Ovary (tissue), 9 donors: ENCODE measurements around the gene EDN1. TPM values are rescaled to one million over a fixed set of nuclear protein-coding genes. Genes with fewer than 3 reads are reported as not detected.

ENCODE experiments used
- DNase-seq, 5 donors: peaks; one replicate each; pipeline ENCODE4 v3.0.0-alpha.2; 2019 to 2020
- H3K27ac ChIP-seq, 2 donors: fragments of 200-600 bp; one replicate each; pipeline versions ENCODE4 v1.5.1 to v1.8.0; 2019 to 2022
- H3K27me3 ChIP-seq: fragments of 200-600 bp; one replicate; pipeline ENCODE4 v1.8.0; 2022
- H3K36me3 ChIP-seq: fragments of 200-600 bp; sonication (generic); one replicate; pipeline ENCODE4 v1.5.1; 2019
- H3K4me1 ChIP-seq: one replicate; pipeline ENCODE4 v1.8.1; 2013; ENCODE audit warnings: mild to moderate bottlenecking, moderate library complexity; ENCODE audit not compliant: insufficient read depth
- H3K4me3 ChIP-seq: fragments of 200-600 bp; sonication (generic); one replicate; pipeline ENCODE4 v1.5.1; 2017
- H3K9me3 ChIP-seq, 2 donors: fragments of 200-600 bp in 1 of 2; sonication (generic) in 1 of 2; one replicate each; pipeline versions ENCODE4 v1.5.1 to v1.8.1; 2013 to 2019; ENCODE audit warnings: mild to moderate bottlenecking in 1 of 2, moderate library complexity in 1 of 2
- CTCF ChIP-seq, 3 donors: fragments of 450-650 bp in 2 of 3; fragments of 200-600 bp in 1 of 3; IDR thresholded peaks; one replicate each; pipeline versions ENCODE4 v1.5.1 to v1.8.0; 2016 to 2022; ENCODE audit warnings: antibody characterized with exemption in 3 of 3, mild to moderate bottlenecking in 1 of 3
- EP300 ChIP-seq: sonication (generic); formaldehyde crosslinking; IDR thresholded peaks from one replicate; pipeline ENCODE4 v1.6.1; 2017; ENCODE audit warnings: antibody characterized with exemption
- POLR2A ChIP-seq: fragments of 450-650 bp; IDR thresholded peaks from one replicate; pipeline ENCODE4 v1.6.1; 2017; ENCODE audit warnings: antibody characterized with exemption, mild to moderate bottlenecking, moderate library complexity
- WGBS, 3 donors: extraction: QIAGEN DNeasy Blood & Tissue Kit in 1 of 3; methylation state at CpG; one replicate each; pipeline versions ENCODE4 v1.1.5 to v1.1.7; 2013 to 2017; 5-methylcytosine and 5-hydroxymethylcytosine counted together
- intact Hi-C, 4 donors: fragments of 100-400 bp; cut with DNase I; formaldehyde crosslinking; loops; one replicate each; pipeline versions ENCODE4 v1.11.0 to v1.15.1; 2022 to 2023
- polyA plus RNA-seq, 2 donors: library from polyadenylated mRNA; stranded (reverse); fragments of 200-250 nt in 1 of 2; fragments of 350-450 nt in 1 of 2; fragmentation: Illumina TruSeq in 1 of 2; extraction: RNeasy Lipid Tissue Mini Kit (QIAGEN cat#74804) in 1 of 2; gene quantifications; one replicate each; pipeline ENCODE4 v1.2.3, GENCODE V29; 2013 to 2014
- total RNA-seq, 7 donors: library from RNA; depleted of rRNA in 2 of 7; stranded (reverse); fragments of >200 nt in 2 of 7; fragmentation: NEBNext Ultra II Directional in 3 of 7; extraction: Animal tissue kit (Norgen Biotek cat#: 25700) in 3 of 7; gene quantifications; one replicate each; pipeline versions ENCODE4 v1.1.0 to v1.2.4, GENCODE V29; 2016 to 2023
- donor health status: DM: no; HTN: no; CAD: no; lungs with moderate emphysema.
- donor health status: DM: no; HTN: no; CAD: no.
- donor health status: Bipolar disorder and iron deficiency.
- donor health status: DM: yes; HTN: yes; CAD: no.
- donor health status: DM: no; HTN: no; CAD: no.
- donor health status: DM: yes; HTN: yes; CAD: no.

The EDN1 gene
- total and polyA plus RNA-seq, 9 donors = 0.95 to 11.1 (median 3.1) TPM

GRCh38 chr6:12265296-12265695 is 24.9 kb upstream of the EDN1 start:
- no peak for DNase-seq
- H3K36me3 ChIP-seq = no peaks in the 10 kb centered on the region
- TF ChIP-seq EP300 = no peak
- TF ChIP-seq CTCF (IDR thresholded peaks at IDR 0.05) = no peak
- TF ChIP-seq POLR2A = no peak
- no peak overlapping the region for H3K27ac ChIP-seq
- no peak overlapping the region for H3K4me3 ChIP-seq
- no peaks in the 10 kb centered on the region for H3K27me3 ChIP-seq
- no peaks in the 10 kb centered on the region for H3K4me1 ChIP-seq
- WGBS, 3 donors = 81 to 95% (median 92%) methylated on average over 1 of the region's 1 CpG
- intact Hi-C loops = no loop called here
- no peaks in the 10 kb centered on the region for H3K9me3 ChIP-seq

- intact Hi-C loops = no loop called here
- H3K4me3 ChIP-seq = no peak overlapping the region
- H3K27ac ChIP-seq = no peak overlapping the region
- no peak for DNase-seq
- H3K27me3 ChIP-seq = no peaks in the 10 kb centered on the region
- H3K4me1 ChIP-seq = no peaks in the 10 kb centered on the region
- TF ChIP-seq EP300 = no peak
- no peak for TF ChIP-seq CTCF (IDR thresholded peaks at IDR 0.05)
- TF ChIP-seq POLR2A = no peak
- no peaks in the 10 kb centered on the region for H3K36me3 ChIP-seq
- WGBS, 3 donors = 89 to 92% (median 90%) methylated on average over 2 of the region's 2 CpGs
- no peaks in the 10 kb centered on the region for H3K9me3 ChIP-seq
These were observed 24.4 kb upstream of the EDN1 start for GRCh38 chr6:12265791-12266190.

GRCh38 chr6:12266571-12266970 is 23.6 kb upstream of the EDN1 start:
- no peaks in the 10 kb centered on the region for H3K27me3 ChIP-seq
- H3K4me1 ChIP-seq = no peaks in the 10 kb centered on the region
- WGBS, 3 donors = 80 to 83% (median 82%) methylated on average over 2 of the region's 2 CpGs
- DNase-seq = no peak
- H3K36me3 ChIP-seq = no peaks in the 10 kb centered on the region
- H3K27ac ChIP-seq = no peak overlapping the region
- TF ChIP-seq EP300 = no peak
- no peak for TF ChIP-seq POLR2A
- TF ChIP-seq CTCF (IDR thresholded peaks at IDR 0.05) = no peak
- H3K9me3 ChIP-seq = no peaks in the 10 kb centered on the region
- intact Hi-C loops = no loop called here
- no peak overlapping the region for H3K4me3 ChIP-seq

- no peaks in the 10 kb centered on the region for H3K36me3 ChIP-seq
- no peaks in the 10 kb centered on the region for H3K9me3 ChIP-seq
- intact Hi-C loops = no loop called here
- WGBS, 3 donors = 75 to 84% (median 82%) methylated on average over 2 of the region's 2 CpGs
- no peaks in the 10 kb centered on the region for H3K27me3 ChIP-seq
- no peaks in the 10 kb centered on the region for H3K4me1 ChIP-seq
- TF ChIP-seq POLR2A = no peak
- no peak for TF ChIP-seq CTCF (IDR thresholded peaks at IDR 0.05)
- TF ChIP-seq EP300 = no peak
- no peak overlapping the region for H3K27ac ChIP-seq
- H3K4me3 ChIP-seq = no peak overlapping the region
- no peak for DNase-seq
These were observed 21.1 kb upstream of the EDN1 start for GRCh38 chr6:12269110-12269509.
